Activated CD4-positive, alpha-beta T cell treated with anti-CD3 and anti-CD28 coated beads, Interleukin-2, amount 50 U/mL, for 24 hours (primary cell): ENCODE data around the gene UBAC1.
A peak's percentile ranks its signal among the peaks of the same experiment; 100 is the strongest.
"Not testable (repeated sequence)": the region's sequence is repeated elsewhere in the genome, so short reads cannot be mapped to it uniquely, and the experiment has no call there.

ENCODE experiments used
- DNase-seq, 2 donors: peaks; one replicate each; pipeline ENCODE4 v3.0.0-alpha.2; 2020; ENCODE audit warnings: low read depth in 1 of 2, low spot score in 1 of 2

Gene UBAC1

DNA sequence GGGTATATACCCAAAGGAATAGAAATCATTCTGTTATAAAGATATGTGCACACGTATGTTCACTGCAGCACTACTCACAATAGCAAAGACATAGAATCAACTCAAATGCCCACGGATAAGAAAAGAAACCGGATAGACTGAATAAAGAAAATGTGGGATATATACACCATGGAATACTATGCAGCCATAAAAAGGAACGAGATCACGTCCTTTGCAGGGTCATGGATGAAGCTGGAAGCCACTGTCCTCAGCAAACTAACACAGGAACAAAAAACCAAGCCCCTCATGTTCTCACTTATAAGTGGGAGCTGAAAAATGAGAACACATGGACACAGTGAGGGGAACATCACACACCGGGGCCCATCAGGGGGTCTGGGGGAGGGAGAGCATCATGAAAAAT lies 17.6 kb downstream of the UBAC1 start:
- DNase-seq, result not testable (repeated sequence)

DNA sequence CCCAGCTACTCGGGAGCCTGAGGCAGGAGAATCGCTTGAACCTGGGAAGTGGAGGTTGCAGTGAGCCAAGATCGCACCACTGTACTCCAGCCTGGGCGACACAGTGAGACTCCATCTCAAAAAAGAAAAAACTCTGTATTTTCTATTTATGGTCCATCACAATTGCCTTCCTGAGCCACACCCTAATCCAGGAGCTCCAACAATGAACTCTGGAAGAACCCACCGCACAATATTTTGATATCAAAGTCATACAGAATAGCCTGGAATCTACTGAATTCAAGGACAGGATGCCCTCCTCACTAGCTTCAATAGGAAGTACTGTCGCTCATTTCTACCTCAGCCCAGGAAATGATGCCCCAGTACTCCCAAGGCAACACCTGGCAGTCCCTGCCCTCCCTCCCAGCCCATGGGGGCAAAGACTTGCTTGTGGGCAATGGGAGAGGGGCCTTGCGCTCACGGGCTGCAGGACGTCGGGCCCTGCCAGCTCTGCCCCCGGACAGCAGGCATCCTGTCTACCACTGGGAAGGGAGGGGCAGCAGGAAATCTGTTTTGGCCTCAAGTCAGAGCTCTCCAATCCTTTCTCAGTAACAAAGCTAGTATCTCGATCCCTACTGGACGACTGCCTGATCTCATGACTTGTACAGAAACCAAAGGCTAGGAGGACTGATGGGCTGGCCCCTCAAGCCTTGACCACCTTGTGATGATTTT lies 19.7 kb downstream of the UBAC1 start:
- DNase-seq, result no peak

DNA sequence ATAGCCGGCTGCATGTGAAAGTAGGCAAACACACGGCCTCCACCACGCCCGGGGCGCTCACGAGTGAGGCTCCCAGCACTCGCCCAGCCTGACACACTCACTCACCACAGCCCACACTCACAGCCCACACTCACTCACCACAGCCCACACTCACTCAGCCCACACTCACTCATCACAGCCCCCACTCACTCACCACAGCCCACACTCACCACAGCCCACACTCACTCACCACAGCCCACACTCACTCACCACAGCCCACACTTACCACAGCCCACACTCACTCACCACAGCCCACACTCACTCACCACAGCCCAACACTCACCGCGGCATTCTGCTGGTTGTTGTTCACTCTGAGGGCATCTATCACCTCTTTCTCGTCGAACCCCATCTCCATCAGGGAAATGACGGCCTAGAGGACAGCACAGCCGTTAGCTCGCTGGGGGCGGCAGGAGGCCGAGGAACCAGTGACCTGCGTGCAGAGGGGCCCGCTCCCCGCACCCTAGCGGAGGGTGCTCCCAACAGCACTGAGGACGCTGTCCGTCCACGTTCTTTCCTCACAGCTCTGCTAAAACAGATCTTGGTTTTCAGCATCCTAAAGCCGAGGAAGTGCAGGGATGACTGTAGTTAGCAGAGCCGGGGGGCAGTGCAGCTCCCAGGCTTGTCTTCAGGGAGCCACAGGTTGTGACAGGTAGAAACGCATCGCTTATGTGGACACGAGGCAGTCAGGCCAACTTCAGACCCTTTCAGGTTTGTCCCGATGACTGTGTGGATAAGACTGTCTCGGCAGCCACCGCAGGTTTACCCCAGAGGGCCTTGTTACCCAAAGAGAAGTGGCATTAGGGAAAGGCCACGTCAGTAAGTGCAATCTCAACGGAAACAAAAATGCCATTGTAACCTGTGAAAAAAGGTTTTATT lies 21.6 kb downstream of the UBAC1 start:
- peak in 1 of 2 donors; percentile 30 for DNase-seq

DNA sequence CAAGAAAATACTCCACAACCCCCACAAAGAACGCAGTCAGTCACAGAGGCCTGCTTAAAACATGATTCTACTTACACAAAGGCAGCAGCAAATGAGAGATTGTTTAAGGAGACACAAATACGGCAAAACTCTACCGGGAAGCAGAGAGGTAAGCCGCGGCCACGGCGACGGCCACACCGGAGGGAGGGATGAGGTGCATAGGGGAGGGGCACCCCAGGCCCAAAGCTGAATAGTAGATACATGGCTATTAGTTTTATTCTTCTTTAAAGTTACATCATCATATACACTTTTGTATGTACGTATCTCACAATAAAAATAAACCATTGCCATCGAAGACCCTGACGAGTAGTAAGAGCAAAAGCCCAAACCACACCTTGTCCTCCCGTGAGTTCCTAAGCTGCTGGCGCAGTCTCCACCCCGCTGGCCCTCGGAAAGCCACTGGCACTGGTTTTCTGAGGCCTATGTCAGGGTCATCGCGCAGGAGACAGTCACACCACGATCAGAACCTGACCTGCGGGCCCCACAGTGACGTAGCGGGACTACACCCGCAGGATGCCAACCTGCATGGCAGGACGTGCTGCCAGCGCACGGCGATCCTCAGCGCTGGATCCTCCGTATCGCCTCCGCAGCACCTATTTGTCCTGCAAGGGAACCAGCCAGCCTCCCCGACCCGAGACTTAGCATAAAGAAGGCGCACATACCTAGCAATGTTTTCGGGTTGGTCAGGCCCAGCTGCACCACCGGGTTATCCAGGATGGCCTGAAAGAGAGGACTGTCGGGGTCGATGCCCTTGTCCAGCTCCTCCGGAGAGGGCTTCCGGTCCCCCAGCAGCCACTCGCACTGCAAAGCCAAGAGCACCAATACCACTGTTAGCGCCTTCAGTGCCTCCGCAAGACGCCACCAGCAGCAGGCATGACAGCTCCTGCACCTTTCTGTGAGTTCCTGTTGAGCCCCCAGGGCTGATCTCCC lies 23.4 kb downstream of the UBAC1 start:
- DNase-seq, result no peak

DNA sequence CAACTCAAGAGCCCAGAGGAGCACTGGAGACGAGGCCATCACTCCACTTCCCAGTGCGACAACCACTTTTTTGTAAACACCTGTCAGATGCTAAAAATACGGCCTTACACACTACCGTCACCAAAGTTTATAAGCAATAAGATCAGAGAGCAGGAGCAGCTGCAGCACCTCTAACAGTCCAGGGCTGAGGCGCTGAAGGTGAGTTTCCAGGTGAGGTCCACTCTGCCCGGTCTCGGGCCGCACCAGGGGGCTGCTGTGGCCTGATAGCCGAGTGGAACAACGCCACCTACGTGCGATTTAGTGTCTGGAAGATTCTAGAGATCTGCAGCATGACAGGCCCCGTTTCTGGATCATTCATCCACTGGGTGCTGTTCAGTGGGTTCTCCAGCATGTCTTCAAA lies 28.1 kb downstream of the UBAC1 start:
- DNase-seq, result no peak

DNA sequence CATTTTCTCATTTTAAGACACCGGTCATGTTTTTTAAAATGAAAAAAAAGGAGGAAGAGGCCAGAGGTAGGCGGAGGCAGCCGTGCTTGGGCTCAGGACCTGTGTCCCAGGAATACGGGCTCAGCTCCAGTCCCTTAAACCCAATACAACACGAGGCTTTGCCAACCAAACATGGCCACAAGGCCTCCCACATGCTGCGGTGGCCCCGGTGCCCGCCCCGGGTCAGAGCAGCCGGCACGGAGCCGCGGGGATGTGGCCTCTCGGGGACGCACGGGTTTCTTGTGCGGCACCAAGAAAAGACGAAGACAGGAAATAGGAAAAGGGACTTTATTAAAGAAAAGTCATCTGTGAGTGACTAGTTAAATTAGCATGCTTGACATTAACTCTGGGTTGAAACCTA lies 28.5 kb downstream of the UBAC1 start:
- DNase-seq, result no peak

DNA sequence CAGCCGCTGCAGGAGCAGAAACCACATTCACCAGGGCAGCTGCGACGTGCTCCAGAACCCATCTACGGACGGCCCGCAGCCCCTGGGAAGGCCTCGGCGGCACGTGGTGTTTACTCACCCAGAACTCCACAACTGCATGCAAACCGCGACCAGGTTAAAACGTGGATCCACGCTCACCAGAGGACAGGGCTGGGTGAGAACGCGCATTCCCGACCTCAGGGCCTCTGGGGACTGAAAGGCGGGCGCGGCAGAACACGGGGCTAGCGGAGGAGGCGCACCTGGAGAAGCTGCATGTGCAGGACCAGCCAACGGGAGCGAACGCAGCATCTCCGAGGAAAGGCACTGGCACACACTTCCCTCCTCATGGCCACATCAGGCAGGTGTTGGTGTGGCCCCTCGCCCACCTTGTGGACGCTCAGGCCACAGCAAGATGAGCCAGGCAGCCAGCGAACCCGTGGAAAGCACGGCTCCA lies 29.8 kb downstream of the UBAC1 start:
- DNase-seq, result no peak

DNA sequence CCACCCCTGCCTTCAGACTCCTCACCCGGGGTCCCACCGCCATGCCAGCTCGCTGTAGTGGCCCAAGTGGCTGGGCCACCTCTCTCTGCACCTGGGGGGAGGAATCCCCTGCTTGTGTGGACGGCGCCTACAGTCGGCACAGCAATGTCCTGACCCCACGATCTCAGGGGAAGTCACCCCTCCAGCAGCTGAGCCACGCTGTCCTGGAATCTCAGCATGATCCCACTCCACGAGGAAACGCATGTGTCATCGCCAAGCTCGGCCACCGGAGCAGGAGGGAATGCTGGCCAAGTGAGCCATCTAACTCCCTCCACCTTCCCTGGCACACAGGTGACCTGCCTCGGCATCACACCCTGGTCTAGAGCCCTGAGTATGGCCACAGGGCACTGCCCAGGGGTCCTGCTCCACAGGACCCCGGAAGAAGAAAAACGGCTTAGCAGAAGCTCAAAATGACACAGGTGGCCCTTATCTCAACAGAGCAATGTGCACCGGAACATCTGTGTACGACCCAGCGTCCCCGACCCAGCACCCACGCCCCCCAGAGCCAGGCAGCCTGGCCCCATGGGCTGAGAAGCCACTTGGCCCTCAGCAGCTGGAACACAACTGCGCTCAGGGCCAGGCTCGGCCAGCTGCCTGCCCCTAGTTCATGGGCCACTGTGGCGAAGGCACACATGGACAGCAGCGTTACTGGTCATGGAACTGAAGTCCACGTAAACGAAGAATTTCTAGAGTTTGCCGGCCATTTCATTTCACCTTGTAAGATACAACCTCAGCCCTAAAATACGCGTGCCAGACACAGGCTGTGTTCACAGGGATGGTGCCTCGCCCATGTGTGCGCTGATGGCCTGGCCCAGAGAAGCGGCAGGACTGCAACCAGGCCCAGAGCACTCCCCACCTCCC lies 30.5 kb downstream of the UBAC1 start:
- DNase-seq, result no peak

DNA sequence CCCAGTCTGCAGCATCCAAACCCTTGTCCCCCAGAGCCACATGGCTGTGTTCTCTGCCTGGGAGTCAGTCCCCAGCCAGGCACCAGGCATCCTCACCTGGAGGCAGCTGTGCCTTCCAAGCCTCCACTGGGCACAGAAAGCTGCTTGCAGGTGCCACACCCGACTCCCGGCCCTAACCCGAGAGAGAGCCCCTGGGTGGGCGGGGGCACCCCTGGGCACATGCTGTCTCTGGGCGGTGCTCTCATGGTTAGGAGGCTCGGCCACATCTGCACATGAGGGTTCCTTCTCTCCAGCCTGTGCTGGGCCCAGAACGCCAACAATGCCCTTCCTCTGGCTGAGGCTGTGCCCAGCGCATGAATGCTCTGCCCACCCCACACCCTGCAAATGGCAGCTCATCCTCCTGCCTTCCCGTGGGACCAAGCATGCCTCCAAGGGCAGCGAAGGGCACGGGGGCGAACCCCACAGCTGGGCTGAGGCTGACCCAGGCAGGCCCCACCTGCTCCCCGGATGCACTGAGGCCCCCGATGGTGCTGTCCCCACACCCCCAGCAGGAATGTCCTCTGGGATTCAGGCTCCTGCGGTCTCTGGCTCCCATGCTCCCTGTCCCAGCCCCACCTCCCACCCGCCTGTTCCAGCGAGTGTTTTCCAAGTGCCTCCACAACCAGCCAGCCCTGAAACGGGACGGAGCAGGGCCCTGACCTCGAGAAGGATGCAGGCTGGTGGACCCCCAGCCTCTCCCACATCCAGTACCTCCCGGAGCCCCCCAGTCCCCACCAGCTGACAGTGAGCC lies 31.3 kb downstream of the UBAC1 start:
- no peak for DNase-seq

DNA sequence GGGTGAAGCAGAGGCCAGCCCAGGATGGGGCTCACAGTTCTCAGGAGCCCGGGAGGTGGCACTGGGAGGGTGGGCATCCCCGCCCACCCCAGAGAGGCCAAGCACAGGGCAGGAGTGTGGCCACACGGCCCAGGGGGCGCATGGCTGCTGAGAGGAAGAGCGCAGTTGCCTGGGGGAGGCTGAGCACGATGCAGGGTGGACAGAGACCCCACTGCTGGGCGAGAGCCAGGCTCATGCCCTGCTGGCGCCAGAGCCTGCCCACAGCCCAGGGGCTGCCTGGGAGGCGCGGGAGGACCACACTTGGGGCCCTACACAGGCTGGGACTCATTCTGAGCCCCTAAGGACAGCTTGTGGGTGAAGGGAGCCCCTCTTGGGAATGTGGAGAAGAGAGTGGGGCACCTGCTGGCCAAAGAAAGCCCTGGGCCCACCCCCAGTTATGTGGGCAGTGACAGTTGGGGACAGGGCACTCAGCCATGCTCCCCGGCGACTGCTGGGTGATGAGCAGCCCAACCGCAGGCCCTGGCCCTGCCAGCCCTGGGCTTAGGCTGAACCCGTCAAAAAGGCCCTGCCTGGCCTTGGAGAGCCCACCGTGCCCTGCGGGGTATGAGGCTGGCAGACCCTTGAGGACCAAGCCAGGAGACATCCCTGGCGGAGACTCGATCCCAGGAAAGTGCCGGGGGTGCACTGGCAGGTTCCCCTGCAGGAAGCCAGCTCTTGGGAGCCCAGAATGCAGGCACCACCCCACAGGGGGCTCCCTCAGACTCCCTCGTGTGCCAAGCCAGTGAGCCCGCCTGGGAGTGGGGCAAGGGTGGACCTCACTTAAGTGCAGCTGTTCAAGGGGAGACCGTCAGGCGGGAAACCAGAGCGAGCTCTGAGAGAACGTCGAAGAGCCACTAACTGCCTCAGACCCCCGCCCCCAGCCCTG lies 32.2 kb downstream of the UBAC1 start:
- no peak for DNase-seq

DNA sequence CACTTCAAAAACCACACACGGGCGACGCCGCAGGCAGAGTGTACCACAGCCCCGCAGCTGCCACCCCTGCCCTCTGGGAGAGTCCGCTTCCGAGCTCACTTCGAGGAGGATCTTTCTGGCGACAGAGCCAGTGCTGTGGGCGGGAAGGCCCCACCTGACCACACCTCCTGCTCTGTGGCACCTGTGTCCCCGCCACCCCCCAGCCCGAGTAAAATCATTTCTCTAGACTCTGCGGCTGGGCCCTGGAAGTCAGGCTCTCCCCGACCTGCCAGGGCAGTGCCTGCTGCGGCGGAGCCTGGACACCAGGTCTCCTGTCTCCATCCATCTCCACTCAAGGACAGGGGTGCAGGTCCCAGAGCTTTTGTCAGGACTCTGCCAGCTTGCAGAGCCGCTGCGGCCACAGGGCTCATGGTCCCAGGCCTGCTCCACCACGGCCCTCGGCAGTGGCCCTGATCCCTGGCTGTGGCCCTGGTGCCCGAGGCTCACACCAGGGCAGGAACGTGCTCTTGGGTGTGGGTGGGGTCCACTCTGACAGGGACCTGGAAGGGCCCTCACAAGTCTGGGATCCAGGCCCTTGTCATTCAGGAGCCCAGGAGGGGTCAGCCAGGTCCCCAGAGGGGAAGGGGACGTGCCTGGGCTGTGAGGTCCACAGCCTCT lies 33.0 kb downstream of the UBAC1 start:
- DNase-seq, result no peak

DNA sequence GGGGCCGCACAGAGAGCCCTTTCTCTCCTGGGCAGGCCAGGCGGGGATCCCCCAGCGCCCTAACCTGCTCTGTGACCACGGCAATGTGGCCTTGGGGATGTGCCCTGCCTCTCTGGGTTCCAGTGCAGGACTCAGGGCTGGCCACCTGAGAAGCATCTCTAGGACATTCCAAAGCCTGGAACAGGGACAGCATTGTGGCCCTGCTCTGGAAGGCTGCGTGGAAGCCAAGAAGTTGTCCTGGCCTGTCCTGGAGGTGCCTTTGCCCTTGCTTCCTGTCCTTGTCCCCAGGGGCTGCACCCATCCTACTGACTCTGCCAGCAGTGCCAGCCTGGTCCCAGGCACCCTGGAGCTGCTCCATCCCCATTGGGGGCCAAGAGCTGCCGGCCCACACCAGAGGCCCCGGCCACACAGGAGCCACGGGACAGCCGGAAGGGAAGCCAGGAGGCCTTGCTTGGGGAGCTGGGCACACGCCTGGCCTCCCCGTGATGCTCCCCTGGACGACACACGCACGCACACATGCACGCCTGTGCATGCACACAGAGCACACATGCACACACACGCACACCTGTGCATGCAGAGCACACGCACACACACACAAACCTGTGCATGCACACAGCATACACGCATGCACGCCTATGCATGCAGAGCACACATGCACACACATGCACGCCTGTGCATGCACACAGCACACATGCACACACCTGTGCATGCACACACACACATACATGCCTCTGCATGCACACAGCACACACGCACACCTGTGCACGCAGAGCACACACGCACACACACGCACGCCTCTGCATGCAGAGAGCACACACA lies 33.8 kb downstream of the UBAC1 start:
- no peak for DNase-seq

DNA sequence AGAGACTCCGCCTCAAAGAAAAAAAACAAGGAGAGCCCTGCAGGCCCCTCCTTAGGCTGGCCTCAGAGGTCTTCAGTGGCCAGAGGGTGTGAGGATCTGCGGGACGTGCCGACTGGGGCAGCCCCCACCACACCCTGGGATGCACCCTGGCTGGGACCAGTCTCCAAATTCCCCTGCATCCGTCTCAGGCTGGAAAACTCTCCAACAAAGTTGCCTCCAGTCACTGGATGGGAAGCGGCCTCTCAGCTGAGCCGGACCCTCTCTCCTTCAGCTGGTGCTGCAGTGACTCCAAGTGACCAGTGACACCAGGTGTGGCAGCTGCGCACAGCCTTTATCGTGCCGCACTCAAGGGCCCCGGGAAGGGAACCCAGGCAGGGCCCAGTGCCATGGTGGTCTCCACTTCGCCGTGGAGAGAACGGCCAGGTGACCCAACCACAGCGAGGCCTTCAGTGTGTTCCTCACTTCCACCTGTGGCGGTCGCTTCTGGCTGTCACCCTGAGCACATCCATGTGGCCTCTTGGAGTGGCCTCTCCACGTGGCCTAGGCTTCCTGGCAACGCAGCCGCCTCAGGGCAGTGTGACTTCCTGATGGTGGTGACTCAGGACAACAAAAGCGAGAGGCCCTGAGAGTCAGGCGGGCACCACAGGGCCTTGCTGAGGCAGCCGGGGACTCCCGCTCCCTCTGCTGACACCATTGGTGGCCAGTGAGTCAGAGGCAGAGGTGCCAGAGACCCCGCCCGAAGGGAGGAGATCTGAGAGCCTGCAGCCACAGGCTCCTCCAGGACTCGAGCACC lies 34.6 kb downstream of the UBAC1 start:
- DNase-seq, result peak; percentile 45 to 61

DNA sequence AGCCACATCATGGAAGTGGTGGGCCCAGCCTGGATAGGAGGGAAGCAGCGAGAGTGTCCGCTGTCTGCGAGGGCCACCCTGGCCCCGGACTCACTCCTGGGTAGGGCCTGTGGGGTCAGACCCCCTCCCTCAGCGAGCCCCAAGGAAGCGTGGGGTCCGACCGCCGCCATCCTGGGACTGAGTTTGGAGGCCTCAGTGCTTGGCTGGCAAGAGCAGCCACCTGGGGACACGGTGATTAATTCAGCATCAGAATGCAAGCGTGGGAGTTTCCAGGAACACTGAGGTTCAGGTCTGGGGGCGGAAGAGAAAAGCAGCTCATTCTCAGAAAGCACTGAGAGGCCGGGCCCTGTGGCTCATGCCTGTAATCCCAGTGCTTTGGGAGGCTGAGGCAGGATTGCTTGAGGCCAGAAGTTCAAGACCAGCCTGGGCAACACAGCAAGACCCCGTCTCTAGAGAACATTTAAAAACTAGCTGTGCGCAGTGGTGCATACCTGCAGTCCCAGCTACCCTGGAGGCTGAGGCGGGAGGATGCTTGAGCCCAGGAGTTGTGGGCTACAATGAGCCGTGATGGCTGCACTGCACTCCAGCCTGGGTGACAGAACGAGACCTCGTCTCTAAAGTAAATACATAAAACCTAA lies 35.6 kb downstream of the UBAC1 start:
- peak; percentile 58 to 73 for DNase-seq

DNA sequence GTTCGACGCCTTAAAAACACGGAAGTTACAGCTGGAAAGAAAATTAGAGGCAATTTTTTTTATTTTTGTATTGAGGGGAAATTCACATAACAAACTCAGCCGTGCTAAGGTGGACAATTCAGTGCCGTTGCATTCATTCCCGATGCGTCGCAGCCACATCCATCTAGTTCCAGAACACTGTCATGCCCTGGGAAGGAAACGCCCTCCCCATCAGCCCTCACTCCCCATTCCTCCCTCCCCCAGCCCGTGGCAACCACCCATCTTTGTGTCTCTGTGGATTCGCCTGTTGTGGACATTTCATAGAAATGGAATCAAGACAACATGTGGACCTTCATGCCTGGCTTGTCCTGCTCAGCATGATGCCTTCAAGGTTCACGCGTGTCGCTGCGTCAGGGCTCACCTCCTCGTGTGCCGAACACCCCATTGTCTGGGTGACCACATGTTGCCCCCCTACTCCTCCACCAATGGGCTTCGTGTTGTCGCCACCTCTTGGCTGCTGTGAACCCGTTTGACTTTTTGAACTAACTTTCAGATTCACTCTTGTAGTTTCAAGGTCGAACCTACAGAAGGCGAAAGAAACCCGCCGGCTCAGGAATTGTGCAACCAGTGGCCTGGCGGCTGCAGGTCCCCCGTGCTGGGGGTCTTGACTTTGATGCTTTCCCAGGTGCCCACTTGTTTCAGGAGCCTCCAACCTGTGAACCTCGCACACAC lies 36.4 kb downstream of the UBAC1 start:
- DNase-seq, result no peak
